ENCODE data around the gene DCP2.

- no peak for TF ChIP-seq POLR2AphosphoS5 (IDR thresholded peaks at IDR 0.05)
- no peak for TF ChIP-seq CTCF (IDR thresholded peaks at IDR 0.05; ENCODE audit: poor library complexity, severe bottlenecking)
- TF ChIP-seq EZH2 (IDR thresholded peaks at IDR 0.05; ENCODE audit: borderline replicate concordance, insufficient read depth, low read length, poor library complexity, severe bottlenecking): no peak
- no peak for TF ChIP-seq REST (IDR thresholded peaks at IDR 0.05; ENCODE audit: borderline replicate concordance)
These were observed 71.4 kb downstream of the DCP2 start for GRCh38 chr5:113047733-113048652.

All from neural cell (in vitro differentiated cells).